ENCODE results near the gene TAS2R46.
"Not testable (repeated sequence)": the region's sequence is repeated elsewhere in the genome, so short reads cannot be mapped to it uniquely, and the experiment has no call there.

TAS2R46 gene

DNA sequence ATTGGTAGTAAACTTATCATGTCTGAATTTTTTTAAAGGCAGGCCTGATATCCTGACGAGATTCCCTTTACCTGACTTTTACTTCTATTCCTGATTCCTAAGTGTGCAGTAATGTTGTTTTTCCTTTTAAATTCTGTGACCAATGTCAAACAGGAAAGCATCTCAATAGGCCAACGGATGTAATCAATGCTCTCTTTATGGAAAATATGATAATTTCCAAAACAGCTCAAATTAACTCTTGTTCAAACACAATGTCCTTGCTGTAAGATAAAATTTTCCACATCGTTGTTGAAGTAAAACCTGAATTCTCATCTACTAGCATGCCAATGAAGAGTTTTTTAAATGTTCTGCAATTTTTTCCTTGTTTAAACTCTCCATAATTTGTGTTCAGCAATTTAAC lies 22.9 kb downstream of the TAS2R46 start:
- DNase-seq (ENCODE audit: low spot score): no peak

DNA sequence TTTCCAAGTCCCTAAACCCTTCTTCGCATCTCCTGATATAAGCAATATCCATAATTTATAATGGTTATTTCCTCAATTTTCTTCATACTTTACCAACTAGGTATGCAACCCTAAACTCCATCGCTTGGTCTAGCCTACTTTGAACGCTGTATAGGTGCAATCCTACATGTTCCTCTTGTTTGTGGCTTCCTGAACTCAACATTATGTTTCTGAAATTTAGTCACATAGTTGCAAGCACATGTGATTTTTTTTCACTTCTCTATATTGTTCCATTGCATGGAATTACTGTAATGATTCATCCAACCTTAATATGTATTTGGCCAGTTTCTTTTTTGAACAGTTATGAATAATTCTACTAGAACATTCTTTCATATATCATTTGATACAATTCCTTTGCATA lies 28.1 kb downstream of the TAS2R46 start:
- DNase-seq (ENCODE audit: low spot score): not testable (repeated sequence)

DNA sequence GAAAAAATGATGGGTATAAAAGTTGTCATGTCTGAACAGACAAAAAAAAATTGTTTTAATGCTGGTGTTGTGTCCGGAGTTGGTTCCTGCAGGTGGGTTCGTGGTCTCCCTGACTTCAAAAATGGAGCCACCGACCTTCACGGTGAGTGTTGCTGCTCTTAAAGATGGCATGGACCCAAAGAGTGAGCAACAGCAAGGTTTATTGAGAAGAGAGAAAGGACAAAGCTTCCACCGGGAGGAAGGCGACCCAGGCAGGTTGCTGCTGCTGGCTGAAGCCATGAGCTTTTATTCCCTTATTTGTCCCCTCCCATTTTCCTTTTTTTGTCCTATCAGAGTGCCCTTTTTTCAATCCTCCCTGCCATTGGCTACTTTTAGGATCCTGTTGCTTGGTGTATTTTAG lies 30.8 kb downstream of the TAS2R46 start, which contains the start of gene TAS2R31:
Gene TAS2R31 (minus strand): TSS at position 101 of the 400 bp plus-strand sequence. CDS start 72 bp downstream, at position 29.
- no peak for DNase-seq (ENCODE audit: low spot score)

DNA sequence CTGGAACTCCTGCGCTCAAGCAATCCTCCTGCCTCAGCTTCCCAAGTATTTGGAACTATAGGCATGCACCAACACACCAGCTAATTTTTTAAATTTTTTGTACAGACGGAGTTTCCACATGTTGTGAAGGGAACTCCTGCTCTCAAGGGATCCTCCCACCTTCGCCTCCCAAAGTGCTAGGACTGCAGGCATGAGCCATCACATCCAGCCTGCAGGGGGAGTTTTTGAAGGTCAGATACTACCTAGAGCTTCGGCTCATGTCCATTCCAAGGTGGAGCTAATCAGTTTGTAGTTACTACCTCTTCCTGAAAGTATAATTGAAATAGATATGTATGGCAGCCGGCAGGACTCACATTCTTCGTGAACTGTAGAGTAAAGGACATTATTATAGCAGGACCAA lies 36.0 kb downstream of the TAS2R46 start:
- no peak for DNase-seq (ENCODE audit: low spot score)

DNA sequence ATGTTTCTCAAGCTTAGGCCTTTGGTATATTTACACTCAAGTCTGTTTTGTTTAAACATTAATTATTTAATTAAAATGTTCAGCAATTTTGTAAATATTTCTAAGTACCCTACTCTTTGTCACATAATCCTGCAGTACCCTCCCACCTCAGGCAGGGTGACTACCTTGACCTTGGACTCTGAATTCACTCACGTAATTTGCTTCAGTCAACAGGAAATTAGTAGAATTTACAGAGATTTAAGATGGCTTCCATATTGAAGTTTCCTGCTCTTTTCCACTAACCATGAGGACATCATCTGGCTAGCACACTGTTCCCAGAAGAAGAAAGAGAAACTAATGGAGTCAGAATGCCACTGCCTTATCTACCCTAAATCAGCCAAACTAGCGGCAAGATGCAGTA lies 38.7 kb downstream of the TAS2R46 start:
- DNase-seq (ENCODE audit: low spot score): no peak

DNA sequence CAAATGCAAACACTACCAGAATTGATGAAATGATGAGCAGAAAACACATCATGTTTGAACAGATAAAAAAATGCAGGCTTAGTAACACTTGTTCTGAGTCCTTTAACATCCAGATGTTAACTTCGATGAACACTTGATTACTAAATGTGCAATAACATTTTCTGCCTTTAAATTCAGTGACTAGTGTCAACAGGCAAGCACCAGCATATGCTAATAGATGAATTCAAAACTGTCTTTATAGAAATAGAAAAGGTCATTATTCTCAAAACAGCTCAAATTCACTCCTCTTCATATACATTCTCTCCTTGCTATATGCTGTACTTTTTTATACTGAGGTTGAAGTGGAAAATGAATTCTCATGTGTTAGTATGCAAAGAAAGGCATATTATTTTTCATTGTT lies 39.6 kb downstream of the TAS2R46 start, which contains the start of gene TAS2R19:
Gene TAS2R19 (minus strand): TSS at position 101 of the 400 bp plus-strand sequence. CDS start 49 bp downstream, at position 52.
- DNase-seq (ENCODE audit: low spot score): no peak

DNA sequence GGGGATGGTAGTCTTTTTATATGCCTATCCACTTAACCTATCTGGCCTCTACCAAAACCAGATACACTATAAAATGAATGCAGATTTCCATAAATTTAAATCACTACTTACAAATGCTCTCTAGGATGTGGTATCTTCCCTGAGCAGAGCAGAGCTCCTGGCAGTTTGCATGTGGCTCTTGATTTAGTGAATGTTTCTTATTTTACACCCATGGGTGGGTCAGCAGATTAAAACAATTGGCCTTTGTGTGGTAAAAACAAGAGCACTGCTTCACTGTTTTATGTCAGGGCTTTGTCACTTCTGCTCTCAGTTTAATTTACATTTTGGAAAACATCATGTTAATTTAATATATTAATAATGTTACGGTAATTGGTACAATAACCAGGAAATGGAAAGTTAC lies 45.2 kb downstream of the TAS2R46 start:
- DNase-seq (ENCODE audit: low spot score): no peak

DNA sequence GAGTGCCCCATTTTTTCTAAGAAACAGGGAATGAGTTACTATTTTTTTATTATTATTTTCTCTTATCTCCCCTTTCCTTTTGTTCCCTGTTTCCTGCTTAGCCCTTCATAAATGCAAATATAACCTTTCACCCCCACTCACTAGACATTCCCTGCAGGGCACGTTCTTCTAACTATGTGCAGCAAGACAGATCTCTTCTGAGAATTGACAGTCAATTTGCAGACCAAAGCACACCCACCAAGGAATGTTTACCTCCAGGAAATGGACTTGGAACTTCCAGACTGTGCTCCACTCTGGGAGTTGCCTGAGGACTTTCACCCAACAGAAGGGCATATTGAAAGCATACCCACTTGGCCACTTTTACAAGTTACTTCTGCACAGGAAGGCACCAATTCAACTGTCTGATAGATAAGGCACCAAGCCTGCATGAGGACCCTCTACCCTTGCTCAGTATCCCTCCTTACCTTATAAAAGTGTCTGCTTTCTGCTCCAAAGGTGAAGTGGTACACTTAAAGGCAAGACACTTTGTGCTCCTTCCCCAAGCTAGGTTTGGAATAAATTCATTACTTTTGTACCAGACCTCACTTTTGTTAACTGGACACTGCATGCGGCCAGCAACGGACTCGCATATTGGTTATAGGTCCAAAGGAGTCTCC lies 46.2 kb downstream of the TAS2R46 start:
- no peak for DNase-seq (ENCODE audit: low spot score)

DNA sequence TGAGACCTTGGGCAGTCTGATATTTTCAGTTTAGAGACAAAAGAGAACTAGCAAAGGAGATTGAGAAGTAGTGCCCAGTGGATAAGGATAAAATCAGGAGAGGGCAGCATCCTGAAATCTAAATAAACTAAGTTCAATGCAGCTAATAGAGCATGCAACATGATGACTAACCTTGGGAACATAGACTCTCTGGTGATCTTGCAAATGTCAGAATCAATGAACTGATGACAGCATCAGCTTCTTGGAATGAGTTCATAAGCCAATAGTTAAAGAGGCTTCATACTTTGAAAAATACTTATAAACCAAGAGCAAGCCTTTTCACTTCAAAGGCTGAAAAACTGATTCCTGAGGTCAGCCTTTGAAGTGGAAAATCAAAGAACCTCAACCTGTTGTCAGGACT lies 47.9 kb downstream of the TAS2R46 start:
- DNase-seq (ENCODE audit: low spot score): no peak
